ENCODE results near the gene GRAMD1C.

The GRAMD1C gene

GRCh38 chr3:113890256-113890900, 51.8 kb downstream of the GRAMD1C start:
- no peak for TF ChIP-seq CTCF (IDR thresholded peaks at IDR 0.05; ENCODE audit: low read depth, low read length, missing control alignments)
- DNase-seq (ENCODE audit: low read depth) = no peak
- H3K4me3 ChIP-seq (ENCODE audit: low read depth, low read length) = no peak overlapping the region

GRCh38 chr3:113894927-113895326, 56.3 kb downstream of the GRAMD1C start:
- DNase-seq (ENCODE audit: low read depth) = no peak
- no peak overlapping the region for H3K4me3 ChIP-seq (ENCODE audit: low read depth, low read length)
- no peak for TF ChIP-seq CTCF (IDR thresholded peaks at IDR 0.05; ENCODE audit: low read depth, low read length, missing control alignments)

- no peak for DNase-seq (ENCODE audit: low read depth)
- no peak for TF ChIP-seq CTCF (IDR thresholded peaks at IDR 0.05; ENCODE audit: low read depth, low read length, missing control alignments)
Observed at GRCh38 chr3:113895964-113896363, 57.4 kb downstream of the GRAMD1C start.

GRCh38 chr3:113896930-113897329, 58.3 kb downstream of the GRAMD1C start:
- DNase-seq (ENCODE audit: low read depth) = no peak
- no peak for TF ChIP-seq CTCF (IDR thresholded peaks at IDR 0.05; ENCODE audit: low read depth, low read length, missing control alignments)
- no peak overlapping the region for H3K4me3 ChIP-seq (ENCODE audit: low read depth, low read length)

More at GRCh38 chr3:113895964-113896363, 57.4 kb downstream of the GRAMD1C start:
- no peak overlapping the region for H3K4me3 ChIP-seq (ENCODE audit: low read depth, low read length)

GRCh38 chr3:113897373-113897777, 58.8 kb downstream of the GRAMD1C start:
- H3K4me3 ChIP-seq (ENCODE audit: low read depth, low read length) = no peak overlapping the region
- no peak for DNase-seq (ENCODE audit: low read depth)
- no peak for TF ChIP-seq CTCF (IDR thresholded peaks at IDR 0.05; ENCODE audit: low read depth, low read length, missing control alignments)

GRCh38 chr3:113898892-113899291, 60.3 kb downstream of the GRAMD1C start:
- no peak for TF ChIP-seq CTCF (IDR thresholded peaks at IDR 0.05; ENCODE audit: low read depth, low read length, missing control alignments)
- DNase-seq (ENCODE audit: low read depth) = no peak
- H3K4me3 ChIP-seq (ENCODE audit: low read depth, low read length) = no peak overlapping the region

GRCh38 chr3:113906568-113907140, 68.1 kb downstream of the GRAMD1C start:
- DNase-seq (ENCODE audit: low read depth) = no peak
- no peak for TF ChIP-seq CTCF (IDR thresholded peaks at IDR 0.05; ENCODE audit: low read depth, low read length, missing control alignments)
- H3K4me3 ChIP-seq (ENCODE audit: low read depth, low read length) = no peak overlapping the region

Data from GM12864 (cell line).